GDM1 (cell line): ENCODE data around the gene KAT14.
"Not testable (repeated sequence)": the region's sequence is repeated elsewhere in the genome, so short reads cannot be mapped to it uniquely, and the experiment has no call there.

ENCODE experiments used
- DNase-seq: peaks from one replicate; lab custom pipeline; 2025; lab: John Stamatoyannopoulos, UW

Gene KAT14

GRCh38 chr20:18154342-18154741 is 16.7 kb downstream of the KAT14 start:
- no peak for DNase-seq

- DNase-seq, result no peak
Observed at GRCh38 chr20:18156045-18156444, 18.4 kb downstream of the KAT14 start.

- no peak for DNase-seq
Observed at GRCh38 chr20:18164356-18164755, 26.7 kb downstream of the KAT14 start.

GRCh38 chr20:18165553-18165952 is 27.9 kb downstream of the KAT14 start:
- no peak for DNase-seq

- DNase-seq, result no peak
Observed at GRCh38 chr20:18166241-18166881, 28.7 kb downstream of the KAT14 start.

GRCh38 chr20:18166950-18167349 is 29.3 kb downstream of the KAT14 start:
- DNase-seq, result no peak

- DNase-seq, result no peak
Observed at GRCh38 chr20:18172379-18172778, 34.7 kb downstream of the KAT14 start.

GRCh38 chr20:18174906-18175683 is 37.4 kb downstream of the KAT14 start:
- no peak for DNase-seq

GRCh38 chr20:18176318-18176785 is 38.7 kb downstream of the KAT14 start:
- no peak for DNase-seq

GRCh38 chr20:18180366-18180765 is 42.7 kb downstream of the KAT14 start:
- not testable (repeated sequence) for DNase-seq

- no peak for DNase-seq
Observed at GRCh38 chr20:18180815-18181214, 43.2 kb downstream of the KAT14 start.

GRCh38 chr20:18187020-18187419 is 49.4 kb downstream of the KAT14 start:
- no peak for DNase-seq

GRCh38 chr20:18188434-18188833 is 50.8 kb downstream of the KAT14 start:
- DNase-seq, result no peak

- DNase-seq, result no peak
Observed at GRCh38 chr20:18190338-18191233, 52.9 kb downstream of the KAT14 start.

- DNase-seq, result no peak
Observed at GRCh38 chr20:18191306-18191705, 53.6 kb downstream of the KAT14 start.

- DNase-seq, result not testable (repeated sequence)
Observed at GRCh38 chr20:18194461-18194860, 56.8 kb downstream of the KAT14 start.

- no peak for DNase-seq
Observed at GRCh38 chr20:18195931-18196330, 58.3 kb downstream of the KAT14 start.

GRCh38 chr20:18197382-18198070 is 59.9 kb downstream of the KAT14 start:
- DNase-seq, result no peak

GRCh38 chr20:18202966-18203365 is 65.3 kb downstream of the KAT14 start:
- DNase-seq, result no peak

- DNase-seq, result not testable (repeated sequence)
Observed at GRCh38 chr20:18203700-18204099, 66.0 kb downstream of the KAT14 start.

GRCh38 chr20:18213002-18213401 is 75.3 kb downstream of the KAT14 start:
- no peak for DNase-seq

- DNase-seq, result no peak
Observed at GRCh38 chr20:18215566-18215965, 77.9 kb downstream of the KAT14 start.
